LHCN-M2 (cell line): ENCODE measurements around the gene RASSF3. TPM values are rescaled to one million over a fixed set of nuclear protein-coding genes. Genes with fewer than 3 reads are reported as not detected.

Experiments
- DNase-seq: peaks from one replicate; pipeline ENCODE4 v3.0.0-alpha.2; 2012; ENCODE audit warnings: low read depth
- total RNA-seq: library from RNA; depleted of rRNA; stranded (reverse); fragments of >200 nt; gene quantifications from 2 replicates; pipeline ENCODE4 v1.2.3, GENCODE V29; 2014

The RASSF3 gene
- total RNA-seq, 1 experiment from 2014 or later = 19.2 TPM

- no peak for DNase-seq
Measured at GRCh38 chr12:64669270-64669842, 59.1 kb downstream of the RASSF3 start.

- DNase-seq = no peak
Measured at GRCh38 chr12:64670019-64670418, 59.7 kb downstream of the RASSF3 start.

GRCh38 chr12:64670919-64671639 is 60.8 kb downstream of the RASSF3 start:
- peak; percentile 31 for DNase-seq

- no peak for DNase-seq
Measured at GRCh38 chr12:64671681-64672080, 61.4 kb downstream of the RASSF3 start.

GRCh38 chr12:64672925-64673409 is 62.7 kb downstream of the RASSF3 start:
- no peak for DNase-seq

- no peak for DNase-seq
Measured at GRCh38 chr12:64673490-64674169, 63.3 kb downstream of the RASSF3 start.

GRCh38 chr12:64674367-64674922 is 64.2 kb downstream of the RASSF3 start:
- no peak for DNase-seq

GRCh38 chr12:64675795-64676194 is 65.5 kb downstream of the RASSF3 start:
- DNase-seq = peak; percentile 78

- DNase-seq = no peak
Measured at GRCh38 chr12:64678248-64678647, 68.0 kb downstream of the RASSF3 start.

GRCh38 chr12:64678835-64679234 is 68.5 kb downstream of the RASSF3 start:
- DNase-seq = no peak

- peak; percentile 81 for DNase-seq
Measured at GRCh38 chr12:64679487-64680001, 69.2 kb downstream of the RASSF3 start.

GRCh38 chr12:64680235-64680634 is 69.9 kb downstream of the RASSF3 start:
- DNase-seq = peak; percentile 20

GRCh38 chr12:64681200-64682052 is 71.1 kb downstream of the RASSF3 start:
- DNase-seq = no peak

- no peak for DNase-seq
Measured at GRCh38 chr12:64682572-64683277, 72.4 kb downstream of the RASSF3 start.

- DNase-seq = no peak
Measured at GRCh38 chr12:64683816-64684543, 73.7 kb downstream of the RASSF3 start.

GRCh38 chr12:64685050-64685449 is 74.8 kb downstream of the RASSF3 start:
- DNase-seq = no peak

GRCh38 chr12:64685605-64686004 is 75.3 kb downstream of the RASSF3 start:
- no peak for DNase-seq

GRCh38 chr12:64687816-64688215 is 77.5 kb downstream of the RASSF3 start:
- no peak for DNase-seq

GRCh38 chr12:64688219-64688618 is 77.9 kb downstream of the RASSF3 start:
- no peak for DNase-seq

GRCh38 chr12:64688715-64689114 is 78.4 kb downstream of the RASSF3 start:
- DNase-seq = no peak
